Epithelial cell of proximal tubule (primary cell): ENCODE data around the gene TXNRD3. TPM values are rescaled to one million over a fixed set of nuclear protein-coding genes. Genes with fewer than 3 reads are reported as not detected.

ENCODE experiments used
- DNase-seq: peaks from one replicate; pipeline ENCODE4 v3.0.0-alpha.2; 2011; ENCODE audit warnings: low read depth
- H3K4me3 ChIP-seq: 2 replicates; pipeline ENCODE4 v1.5.1; 2011; ENCODE audit warnings: low read depth, mild to moderate bottlenecking, low read length
- total RNA-seq: library from RNA; depleted of rRNA; stranded (reverse); fragments of >200 nt; gene quantifications from 2 replicates; pipeline ENCODE4 v1.2.3, GENCODE V29; 2015
- TF ChIP-seq, protein P1 (sequence below): conservative IDR thresholded peaks from 2 replicates; pipeline ENCODE4 v1.5.1; 2012; ENCODE audit warnings: low read depth, mild to moderate bottlenecking, low read length

The TXNRD3 gene
- total RNA-seq, 1 donor from 2014 or later = 4.5 TPM

DNA sequence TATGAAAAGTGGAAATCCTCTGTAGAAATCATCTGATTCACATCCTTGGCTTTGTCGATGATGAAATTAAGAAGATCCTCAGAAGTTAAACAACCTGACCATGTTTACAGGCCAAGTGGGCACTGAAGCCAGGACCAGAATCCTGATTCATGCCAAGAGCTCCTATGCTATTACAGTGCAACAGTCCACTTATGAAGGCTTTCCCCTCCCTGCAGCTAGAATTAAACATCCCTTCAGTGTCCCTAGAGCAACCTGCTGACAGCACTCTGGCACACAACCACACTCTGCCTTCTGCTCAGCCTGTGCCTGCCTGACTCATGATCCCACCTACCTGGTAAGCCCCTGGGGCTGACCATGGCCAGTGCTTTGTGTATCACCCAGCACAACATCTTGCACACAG lies 33.8 kb downstream of the TXNRD3 start:
- H3K4me3 ChIP-seq = no peak overlapping the region
- DNase-seq = no peak
- TF ChIP-seq, protein P1, sequence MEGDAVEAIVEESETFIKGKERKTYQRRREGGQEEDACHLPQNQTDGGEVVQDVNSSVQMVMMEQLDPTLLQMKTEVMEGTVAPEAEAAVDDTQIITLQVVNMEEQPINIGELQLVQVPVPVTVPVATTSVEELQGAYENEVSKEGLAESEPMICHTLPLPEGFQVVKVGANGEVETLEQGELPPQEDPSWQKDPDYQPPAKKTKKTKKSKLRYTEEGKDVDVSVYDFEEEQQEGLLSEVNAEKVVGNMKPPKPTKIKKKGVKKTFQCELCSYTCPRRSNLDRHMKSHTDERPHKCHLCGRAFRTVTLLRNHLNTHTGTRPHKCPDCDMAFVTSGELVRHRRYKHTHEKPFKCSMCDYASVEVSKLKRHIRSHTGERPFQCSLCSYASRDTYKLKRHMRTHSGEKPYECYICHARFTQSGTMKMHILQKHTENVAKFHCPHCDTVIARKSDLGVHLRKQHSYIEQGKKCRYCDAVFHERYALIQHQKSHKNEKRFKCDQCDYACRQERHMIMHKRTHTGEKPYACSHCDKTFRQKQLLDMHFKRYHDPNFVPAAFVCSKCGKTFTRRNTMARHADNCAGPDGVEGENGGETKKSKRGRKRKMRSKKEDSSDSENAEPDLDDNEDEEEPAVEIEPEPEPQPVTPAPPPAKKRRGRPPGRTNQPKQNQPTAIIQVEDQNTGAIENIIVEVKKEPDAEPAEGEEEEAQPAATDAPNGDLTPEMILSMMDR = no peak

DNA sequence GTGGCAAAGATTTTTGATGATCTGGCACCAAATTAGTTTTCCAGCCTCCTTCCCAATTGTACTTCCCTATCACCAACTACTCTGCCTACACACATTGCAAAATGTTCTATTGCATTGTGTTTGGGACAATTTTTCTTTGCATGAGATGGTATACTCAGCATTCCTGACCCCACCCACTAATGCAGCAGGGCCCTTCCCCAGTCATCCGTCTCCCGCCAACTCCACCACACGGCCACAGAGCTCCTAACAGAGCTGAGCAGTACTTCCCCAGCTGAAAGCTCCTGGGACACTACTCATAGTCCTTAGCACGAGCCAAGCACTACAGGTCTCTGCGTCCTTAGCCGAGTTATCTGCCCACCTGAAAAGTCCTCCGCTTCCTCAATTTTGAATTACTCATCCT lies 34.2 kb downstream of the TXNRD3 start:
- DNase-seq = no peak
- TF ChIP-seq, protein P1 = no peak
- no peak overlapping the region for H3K4me3 ChIP-seq

DNA sequence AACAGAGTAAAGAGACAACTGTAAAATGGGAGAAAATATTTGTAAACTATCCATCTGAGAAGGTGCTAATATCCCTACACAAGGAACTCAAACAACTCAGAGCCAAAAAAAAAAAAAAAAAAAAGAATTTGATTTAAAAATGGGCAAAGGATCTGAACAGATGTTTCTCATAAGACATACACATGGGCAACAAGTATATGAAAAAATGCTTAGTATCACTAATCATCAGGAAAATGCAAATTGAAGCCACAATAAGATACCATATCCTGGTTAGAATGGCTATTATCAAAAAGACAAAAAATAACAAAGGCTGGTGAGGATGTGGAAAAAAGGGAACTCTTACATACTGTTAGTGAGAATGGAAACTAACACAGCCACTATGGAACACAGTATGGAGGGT lies 36.2 kb downstream of the TXNRD3 start:
- TF ChIP-seq, protein P1 = no peak

DNA sequence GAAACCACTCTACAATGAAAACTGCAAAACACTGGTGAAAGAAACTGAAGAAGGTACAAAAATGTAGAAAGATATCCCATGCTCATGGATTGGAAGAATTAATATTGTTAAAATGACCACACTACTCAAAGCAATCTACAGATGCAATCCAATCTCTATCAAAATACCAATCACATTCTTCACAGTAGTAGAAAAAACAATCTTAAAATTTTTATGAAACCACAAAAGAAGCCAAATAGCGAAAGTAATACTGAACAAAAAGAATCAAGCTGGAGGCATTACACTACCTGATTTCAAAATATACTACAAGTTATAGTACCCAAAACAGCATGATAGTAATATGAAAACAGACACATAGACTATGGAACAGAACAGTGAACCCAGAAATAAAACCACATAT lies 36.9 kb downstream of the TXNRD3 start:
- DNase-seq = no peak
- H3K4me3 ChIP-seq = no peak overlapping the region
- TF ChIP-seq, protein P1 = no peak

More for the DNA sequence above, 36.2 kb downstream of the TXNRD3 start:
- DNase-seq = no peak
- no peak overlapping the region for H3K4me3 ChIP-seq

DNA sequence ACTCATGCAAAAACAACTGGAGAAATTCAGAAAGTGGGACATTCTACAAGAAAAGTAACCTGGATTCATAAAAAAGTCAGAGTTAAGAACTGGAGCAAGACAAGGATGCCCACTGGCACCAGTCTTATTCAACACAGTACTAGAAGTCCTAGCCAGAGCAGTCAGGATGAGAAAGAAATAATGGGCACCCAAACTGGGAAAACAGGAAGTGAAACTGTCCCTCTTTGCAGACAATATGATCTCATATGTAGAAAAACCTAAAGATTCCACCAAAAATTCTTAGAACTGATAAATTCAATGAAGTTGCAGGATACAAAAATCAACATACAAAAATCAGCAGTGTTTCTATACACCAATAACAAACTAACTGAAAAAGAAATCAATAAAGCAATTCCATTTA lies 37.4 kb downstream of the TXNRD3 start:
- no peak for DNase-seq
- TF ChIP-seq, protein P1 = no peak
- no peak overlapping the region for H3K4me3 ChIP-seq

DNA sequence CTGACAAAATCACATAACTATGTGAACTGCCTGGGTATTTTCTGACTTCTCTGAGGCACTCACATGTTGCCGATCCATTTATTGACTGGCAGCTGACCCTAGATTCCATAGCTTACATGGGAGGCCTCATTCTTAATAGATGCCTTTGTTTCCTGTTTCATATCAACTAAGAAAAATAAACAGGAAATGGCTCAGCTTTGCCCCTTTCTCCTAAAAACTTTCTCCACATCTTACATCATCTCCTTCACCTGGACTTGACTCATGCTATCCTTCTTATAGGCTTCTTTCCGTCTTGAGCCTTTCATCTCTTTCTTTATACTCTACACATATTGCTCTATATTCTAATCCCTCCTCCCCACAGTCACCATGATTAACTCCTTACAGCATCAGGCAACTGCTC lies 38.0 kb downstream of the TXNRD3 start:
- DNase-seq = no peak
- TF ChIP-seq, protein P1 = no peak
- no peak overlapping the region for H3K4me3 ChIP-seq

DNA sequence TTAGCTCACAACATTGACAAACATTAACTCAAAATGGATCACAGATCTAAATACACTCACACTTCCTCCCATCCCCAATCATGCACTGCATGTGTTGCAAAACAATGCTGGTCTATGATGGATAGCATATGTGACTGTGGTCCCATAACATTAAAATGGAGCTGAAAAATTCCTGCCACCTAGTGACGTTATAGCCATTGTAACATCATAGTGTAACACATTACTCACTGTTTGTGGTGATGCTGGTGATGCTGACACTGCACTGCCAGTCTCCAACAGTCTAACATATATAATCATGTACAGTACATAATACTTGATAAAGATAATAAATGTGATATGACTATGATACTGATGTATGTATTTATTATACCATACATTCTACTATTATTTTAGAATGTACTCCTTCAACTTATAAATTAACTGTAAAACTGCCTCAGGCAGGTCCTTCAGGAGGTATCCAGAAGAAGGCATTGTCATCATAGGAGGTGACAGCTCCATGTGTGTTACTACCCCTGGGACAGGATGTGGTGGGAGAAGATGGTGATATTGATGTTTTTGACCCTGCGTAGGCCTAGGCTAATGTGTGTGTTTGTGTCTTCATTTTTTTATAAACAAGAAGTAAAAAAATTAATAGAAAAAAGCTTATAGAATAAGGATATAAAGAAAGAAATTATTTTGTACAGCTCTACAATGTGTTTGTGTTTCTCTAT lies 41.3 kb downstream of the TXNRD3 start:
- no peak overlapping the region for H3K4me3 ChIP-seq
- DNase-seq = no peak
- TF ChIP-seq, protein P1 = no peak
